ENCODE data around the gene DLAT. TPM values are rescaled to one million over a fixed set of nuclear protein-coding genes. Genes with fewer than 3 reads are reported as not detected.

Gene DLAT
- total RNA-seq, 1 donor from 2014 or later, result 37.9 TPM

Other genes starting within 250 kb of the DLAT start
- 23.3 and 33.6 TPM in 2 replicates for gene ALG9, start 153.8 kb upstream of the DLAT start, total RNA-seq
- gene FDXACB1, start 146.2 kb upstream of the DLAT start, total RNA-seq, result 2.9 and 4.4 TPM in 2 replicates
- 3.5 and 5.7 TPM in 2 replicates for gene CFAP68, start 145.9 kb upstream of the DLAT start, total RNA-seq
- 0.33 and 2.7 TPM in 2 replicates for gene CRYAB, start 113.6 kb upstream of the DLAT start, total RNA-seq
- not detected in 2 replicates for gene HSPB2, start 112.7 kb upstream of the DLAT start, total RNA-seq
- 0.20 TPM in 1 of 2 replicates, not detected in the other for gene C11orf52, start 106.5 kb upstream of the DLAT start, total RNA-seq
- 27.4 and 33.9 TPM in 2 replicates for gene DIXDC1, start 88.1 kb upstream of the DLAT start, total RNA-seq
- gene PIH1D2, start 48.6 kb downstream of the DLAT start, total RNA-seq, result 0.56 and 1.3 TPM in 2 replicates
- 19.5 and 20.4 TPM in 2 replicates for gene NKAPD1, start 48.9 kb downstream of the DLAT start, total RNA-seq
- 69.8 and 101 TPM in 2 replicates for gene TIMM8B, start 61.3 kb downstream of the DLAT start, total RNA-seq
- gene SDHD, start 61.5 kb downstream of the DLAT start, total RNA-seq, result 164 and 252 TPM in 2 replicates
- gene IL18, start 138.7 kb downstream of the DLAT start, total RNA-seq, result 0.99 and 1.7 TPM in 2 replicates
- gene TEX12, start 142.0 kb downstream of the DLAT start, total RNA-seq, result not detected in 2 replicates
- 0.33 and 1.8 TPM in 2 replicates for gene BCO2, start 150.1 kb downstream of the DLAT start, total RNA-seq
- gene PTS, start 201.0 kb downstream of the DLAT start, total RNA-seq, result 26.5 and 39.1 TPM in 2 replicates
- not detected in 2 replicates for gene PLET1, start 235.5 kb downstream of the DLAT start, total RNA-seq